Neural cell (in vitro differentiated cells): ENCODE measurements around the gene OXCT1. TPM values are rescaled to one million over a fixed set of nuclear protein-coding genes. Genes with fewer than 3 reads are reported as not detected.
A peak's percentile ranks its signal among the peaks of the same experiment; 100 is the strongest.

Source experiments
- H2AFZ ChIP-seq: fragments of 200-600, 300-800 bp; sonication (generic), shearing (Covaris generic); 2 replicates; pipeline ENCODE4 v1.6.0; 2014; ENCODE audit warnings: low read depth, mild to moderate bottlenecking, antibody characterized with exemption, low read length, moderate library complexity
- H3F3A ChIP-seq: fragments of 200-600 bp; shearing (Covaris generic); 2 replicates; pipeline ENCODE4 v1.6.1; 2016; ENCODE audit warnings: mild to moderate bottlenecking, moderate library complexity, mixed read lengths, antibody characterized with exemption, low read length; ENCODE audit not compliant: insufficient read depth, poor library complexity, severe bottlenecking
- H3K27ac ChIP-seq: fragments of 200-600, 300-800 bp; sonication (generic), shearing (Covaris generic); 2 replicates; pipeline ENCODE4 v1.5.1; 2014; ENCODE audit warnings: mild to moderate bottlenecking, low read length, moderate library complexity
- H3K27me3 ChIP-seq: fragments of 300-800, 200-600 bp; sonication (generic), shearing (Covaris generic); 2 replicates; pipeline ENCODE4 v1.6.0; 2014; ENCODE audit warnings: mild to moderate bottlenecking, low read depth, low read length, moderate library complexity; ENCODE audit not compliant: insufficient read depth
- H3K36me3 ChIP-seq: fragments of 300-800, 200-600 bp; sonication (generic), shearing (Covaris generic); 2 replicates; pipeline ENCODE4 v1.5.1; 2014; ENCODE audit warnings: mild to moderate bottlenecking, antibody characterized with exemption, low read length, moderate library complexity; ENCODE audit not compliant: insufficient read depth
- H3K4me2 ChIP-seq: fragments of 300-800, 200-600 bp; sonication (generic), shearing (Covaris generic); 2 replicates; pipeline ENCODE4 v1.6.0; 2014; ENCODE audit warnings: mild to moderate bottlenecking, low read length
- H3K4me3 ChIP-seq: fragments of 300-800, 200-600 bp; sonication (generic), shearing (Covaris generic); 2 replicates; pipeline ENCODE4 v1.5.1; 2014; ENCODE audit warnings: mild to moderate bottlenecking, low read length, moderate library complexity
- H3K79me2 ChIP-seq: fragments of 200-600 bp; shearing (Covaris generic); replicated peaks from 2 replicates; pipeline ENCODE4 v1.6.0; 2014; ENCODE audit warnings: mild to moderate bottlenecking, low read length, moderate library complexity; ENCODE audit not compliant: insufficient read depth
- H3K9ac ChIP-seq: fragments of 300-800, 200-600 bp; sonication (generic), shearing (Covaris generic); 2 replicates; pipeline ENCODE4 v1.6.1; 2016; ENCODE audit warnings: mild to moderate bottlenecking, low read length, mixed read lengths
- H3K9me2 ChIP-seq: fragments of 200-600 bp; shearing (Covaris generic); 2 replicates; pipeline ENCODE4 v1.6.1; 2016; ENCODE audit warnings: mild to moderate bottlenecking, low read length, mixed read lengths; ENCODE audit not compliant: insufficient read depth
- H3K9me3 ChIP-seq: fragments of 200-600, 300-800 bp; sonication (generic), shearing (Covaris generic); 2 replicates; pipeline ENCODE4 v1.6.1; 2016; ENCODE audit warnings: mild to moderate bottlenecking, mixed run types, low read length, moderate library complexity, mixed read lengths
- H4K20me1 ChIP-seq: fragments of 200-600 bp; shearing (Covaris generic); 2 replicates; pipeline ENCODE4 v1.6.1; 2016; ENCODE audit warnings: mild to moderate bottlenecking, mixed run types; ENCODE audit not compliant: insufficient read depth
- CTCF ChIP-seq: fragments of 450-650 bp; IDR thresholded peaks from 2 replicates; pipeline ENCODE4 v1.5.1; 2014; ENCODE audit warnings: antibody characterized with exemption, mild to moderate bottlenecking, moderate library complexity; ENCODE audit not compliant: poor library complexity, severe bottlenecking
- EP300 ChIP-seq: fragments of 450-650 bp; conservative IDR thresholded peaks from 2 replicates; pipeline ENCODE4 v1.6.1; 2014; ENCODE audit warnings: antibody characterized with exemption, mild to moderate bottlenecking, moderate library complexity; ENCODE audit not compliant: poor library complexity, severe bottlenecking
- EZH2 ChIP-seq: fragments of 200-600, 300-800 bp; shearing (Covaris generic), sonication (generic); IDR thresholded peaks from 2 replicates; pipeline ENCODE4 v1.6.1; 2014; ENCODE audit warnings: antibody characterized with exemption, low read length, borderline replicate concordance, mild to moderate bottlenecking; ENCODE audit not compliant: insufficient read depth, poor library complexity, severe bottlenecking
- MXI1 ChIP-seq: fragments of 450-650 bp; conservative IDR thresholded peaks from 2 replicates; pipeline ENCODE4 v1.6.1; 2014; ENCODE audit warnings: antibody characterized with exemption, mild to moderate bottlenecking; ENCODE audit not compliant: poor library complexity, severe bottlenecking
- POLR2AphosphoS5 ChIP-seq: IDR thresholded peaks from 2 replicates; pipeline ENCODE4 v1.6.1; 2012
- RAD21 ChIP-seq: fragments of 450-650 bp; conservative IDR thresholded peaks from 2 replicates; pipeline ENCODE4 v1.6.1; 2014; ENCODE audit warnings: antibody characterized with exemption, mild to moderate bottlenecking, moderate library complexity
- REST ChIP-seq: IDR thresholded peaks from 2 replicates; pipeline ENCODE4 v1.6.1; 2012; ENCODE audit warnings: borderline replicate concordance
- SMC3 ChIP-seq: fragments of 450-650 bp; conservative IDR thresholded peaks from 2 replicates; pipeline ENCODE4 v1.6.1; 2014; ENCODE audit warnings: antibody characterized with exemption, mild to moderate bottlenecking, moderate library complexity; ENCODE audit not compliant: poor library complexity
- TAF1 ChIP-seq: IDR thresholded peaks from 2 replicates; pipeline ENCODE4 v1.6.1; 2012; ENCODE audit warnings: low read depth
- polyA plus RNA-seq: library from polyadenylated mRNA; depleted of rRNA; stranded (reverse); fragments of >200 nt; gene quantifications from 2 replicates; pipeline ENCODE4 v1.2.3, GENCODE V29; 2014

The OXCT1 gene
- polyA plus RNA-seq, 1 donor from 2014 or later: 90.5 TPM

- no peak for TF ChIP-seq CTCF
Observed at GRCh38 chr5:41837793-41838192, 32.4 kb downstream of the OXCT1 start (continued).

- H3K4me2 ChIP-seq: no peak overlapping the region
- H3K27ac ChIP-seq: peak overlapping the region; percentile 72
- H2AFZ ChIP-seq: peak overlapping the region; percentile 47
- H3K79me2 ChIP-seq: no peaks in the 10 kb centered on the region
- no peaks in the 10 kb centered on the region for H3K9me2 ChIP-seq
- H3K4me3 ChIP-seq: peak overlapping the region; percentile 26
- H3F3A ChIP-seq: peaks cover 3% of the 10 kb centered on the region
- H3K27me3 ChIP-seq: no peaks in the 10 kb centered on the region
- peak; percentile 45 for TF ChIP-seq REST
- TF ChIP-seq EZH2: no peak
- no peak for TF ChIP-seq CTCF
- peak; percentile 65 for TF ChIP-seq POLR2AphosphoS5
- no peak for TF ChIP-seq TAF1
- peak; percentile 74 for TF ChIP-seq EP300
- peak; percentile 31 for TF ChIP-seq SMC3
- TF ChIP-seq MXI1: peak; percentile 62
- TF ChIP-seq RAD21: peak; percentile 40
- H4K20me1 ChIP-seq: no peaks in the 10 kb centered on the region
- H3K9me3 ChIP-seq: no peaks in the 10 kb centered on the region
- peaks cover 12% of the 10 kb centered on the region for H3K36me3 ChIP-seq
- H3K9ac ChIP-seq: peak overlapping the region; percentile 46
Observed at GRCh38 chr5:41835645-41836044, 34.6 kb downstream of the OXCT1 start.

- Histone ChIP-seq H3K4me2 (no peak overlapping the region), H3K36me3 (peaks cover 17% of the 10 kb centered on the region), H3F3A (peaks cover 3% of the 10 kb centered on the region), H3K9me3 (no peaks in the 10 kb centered on the region), H3K79me2 (no peaks in the 10 kb centered on the region), H3K27me3 (no peaks in the 10 kb centered on the region), H2AFZ (no peak overlapping the region), H3K9ac (no peak overlapping the region), H3K4me3 (no peak overlapping the region), H3K27ac (no peak overlapping the region), H4K20me1 (no peaks in the 10 kb centered on the region), H3K9me2 (no peaks in the 10 kb centered on the region)
- TF ChIP-seq MXI1 (no peak), EZH2 (no peak)
Observed at GRCh38 chr5:41834506-41834905, 35.7 kb downstream of the OXCT1 start.
